Activated naive CD4-positive, alpha-beta T cell treated with anti-CD3 and anti-CD28 coated beads, Interleukin-2, amount 50 U/mL, for 72 hours (primary cell): ENCODE results near the gene PRODH2. TPM values are rescaled to one million over a fixed set of nuclear protein-coding genes. Genes with fewer than 3 reads are reported as not detected.

ENCODE experiments used
- total RNA-seq, 2 donors: library from RNA; stranded (reverse); gene quantifications; one replicate each; pipeline ENCODE4 v1.2.3, GENCODE V29; 2022

The PRODH2 gene
- total RNA-seq, 2 donors from 2014 or later = not detected

Other genes starting within 250 kb of the PRODH2 start
- not detected for gene ATP4A, start 249.2 kb downstream of the PRODH2 start, total RNA-seq
- not detected for gene PMIS2, start 226.7 kb downstream of the PRODH2 start, total RNA-seq
- 10 to 100 TPM; 44.2 to 44.5 TPM for gene HAUS5, start 200.1 kb downstream of the PRODH2 start, total RNA-seq
- gene RBM42, start 183.8 kb downstream of the PRODH2 start, total RNA-seq = 10 to 100 TPM; 69.3 to 79.0 TPM
- gene ETV2, start 171.1 kb downstream of the PRODH2 start, total RNA-seq = under 1 TPM; 0.62 to 0.77 TPM
- 100 to 1,000 TPM; 445 to 472 TPM for gene COX6B1, start 164.5 kb downstream of the PRODH2 start, total RNA-seq
- 1 to 10 TPM in 1 of 2 donors, not detected in 1; 4.4 TPM for gene UPK1A, start 146.3 kb downstream of the PRODH2 start, total RNA-seq
- 100 to 1,000 TPM; 181 to 198 TPM for gene ZBTB32, start 108.3 kb downstream of the PRODH2 start, total RNA-seq
- 100 to 1,000 TPM in 1 of 2 donors, 10 to 100 TPM in 1; 54.6 to 200 TPM for gene KMT2B, start 94.8 kb downstream of the PRODH2 start, total RNA-seq
- gene IGFLR1, start 70.4 kb downstream of the PRODH2 start, total RNA-seq = 100 to 1,000 TPM in 1 of 2 donors, 10 to 100 TPM in 1; 74.6 to 245 TPM
- gene U2AF1L4, start 67.4 kb downstream of the PRODH2 start, total RNA-seq = 10 to 100 TPM; 33.8 to 69.0 TPM
- gene PSENEN, start 67.2 kb downstream of the PRODH2 start, total RNA-seq = 10 to 100 TPM; 43.2 to 49.4 TPM
- 10 to 100 TPM; 11.2 to 25.0 TPM for gene LIN37, start 64.3 kb downstream of the PRODH2 start, total RNA-seq
- under 1 TPM; 0.32 to 0.99 TPM for gene HSPB6, start 55.8 kb downstream of the PRODH2 start, total RNA-seq
- gene PROSER3, start 54.7 kb downstream of the PRODH2 start, total RNA-seq = 10 to 100 TPM; 28.3 to 49.4 TPM
- 100 to 1,000 TPM in 1 of 2 donors, 10 to 100 TPM in 1; 38.7 to 106 TPM for gene ARHGAP33, start 37.3 kb downstream of the PRODH2 start, total RNA-seq
- under 1 TPM in 1 of 2 donors, not detected in 1; 0.10 TPM for gene NPHS1, start 39.7 kb upstream of the PRODH2 start, total RNA-seq
- 1 to 10 TPM; 1.2 to 3.3 TPM for gene KIRREL2, start 44.1 kb upstream of the PRODH2 start, total RNA-seq
- gene APLP1, start 55.7 kb upstream of the PRODH2 start, total RNA-seq = 1 to 10 TPM; 2.9 to 9.3 TPM
- 100 to 1,000 TPM in 1 of 2 donors, 10 to 100 TPM in 1; 58.9 to 144 TPM for gene NFKBID, start 87.7 kb upstream of the PRODH2 start, total RNA-seq
- 10 to 100 TPM; 40.0 to 48.5 TPM for gene HCST, start 89.7 kb upstream of the PRODH2 start, total RNA-seq
- gene TYROBP, start 95.5 kb upstream of the PRODH2 start, total RNA-seq = under 1 TPM in 1 of 2 donors, not detected in 1; 0.75 TPM
- gene LRFN3, start 123.5 kb upstream of the PRODH2 start, total RNA-seq = 10 to 100 TPM in 1 of 2 donors, 1 to 10 TPM in 1; 6.4 to 10.1 TPM
- gene SDHAF1, start 182.3 kb upstream of the PRODH2 start, total RNA-seq = 10 to 100 TPM; 23.0 to 24.7 TPM
- 1 to 10 TPM; 1.8 to 2.6 TPM for gene SYNE4, start 196.0 kb upstream of the PRODH2 start, total RNA-seq
- gene ALKBH6, start 201.4 kb upstream of the PRODH2 start, total RNA-seq = 10 to 100 TPM; 50.4 to 74.0 TPM
- under 1 TPM; 0.66 to 0.96 TPM for gene CLIP3, start 220.0 kb upstream of the PRODH2 start, total RNA-seq
- 1 to 10 TPM; 3.5 to 4.1 TPM for gene THAP8, start 241.4 kb upstream of the PRODH2 start, total RNA-seq
- 10 to 100 TPM; 17.5 to 84.0 TPM for gene WDR62, start 242.1 kb upstream of the PRODH2 start, total RNA-seq